ENCODE results near the gene TDRD9. TPM values are rescaled to one million over a fixed set of nuclear protein-coding genes. Genes with fewer than 3 reads are reported as not detected.

TDRD9 gene
- total and polyA plus RNA-seq, 4 donors, result 1.1 to 2.7 (median 2.0) TPM

Other genes with a start within 250 kb of the TDRD9 start
- 1 to 10 TPM; 5.2 to 5.3 TPM for gene XRCC3, start 213.0 kb upstream of the TDRD9 start, total RNA-seq
- gene XRCC3, start 213.0 kb upstream of the TDRD9 start, polyA plus RNA-seq, result 1 to 10 TPM; 1.0 to 8.6 TPM
- 10 to 100 TPM; 69.0 to 74.8 TPM for gene ZFYVE21, start 212.6 kb upstream of the TDRD9 start, total RNA-seq
- 100 to 1,000 TPM; 100 to 110 TPM for gene ZFYVE21, start 212.6 kb upstream of the TDRD9 start, polyA plus RNA-seq
- gene PPP1R13B, start 80.9 kb upstream of the TDRD9 start, total RNA-seq, result 10 to 100 TPM; 24.8 to 44.0 TPM
- 1 to 10 TPM; 2.3 to 6.9 TPM for gene PPP1R13B, start 80.9 kb upstream of the TDRD9 start, polyA plus RNA-seq
- not detected for gene RD3L, start 14.1 kb downstream of the TDRD9 start, total RNA-seq
- not detected for gene RD3L, start 14.1 kb downstream of the TDRD9 start, polyA plus RNA-seq
- 1 to 10 TPM in 1 of 2 donors, under 1 TPM in 1; 0.13 to 2.2 TPM for gene ASPG, start 157.2 kb downstream of the TDRD9 start, total RNA-seq
- 1 to 10 TPM in 1 of 2 donors, under 1 TPM in 1; 0.20 to 1.6 TPM for gene ASPG, start 157.2 kb downstream of the TDRD9 start, polyA plus RNA-seq
- 1 to 10 TPM; 4.6 to 8.3 TPM for gene KIF26A, start 210.1 kb downstream of the TDRD9 start, total RNA-seq
- gene KIF26A, start 210.1 kb downstream of the TDRD9 start, polyA plus RNA-seq, result 1 to 10 TPM in 1 of 2 donors, under 1 TPM in 1; 0.13 to 1.9 TPM